Chondrocyte (in vitro differentiated cells): ENCODE results near the gene NPHP4. TPM values are rescaled to one million over a fixed set of nuclear protein-coding genes. Genes with fewer than 3 reads are reported as not detected.

ENCODE experiments used
- DNase-seq: peaks from one replicate; pipeline ENCODE4 v3.0.0; 2021; ENCODE audit warnings: mixed read lengths, low spot score
- H3K27ac Mint-ChIP-seq: one replicate; pipeline ENCODE4 v1.8.0; 2021; ENCODE audit warnings: mild to moderate bottlenecking, moderate library complexity, mixed read lengths; ENCODE audit not compliant: unreplicated experiment
- H3K27me3 Mint-ChIP-seq: 2 replicates; pipeline ENCODE4 v1.8.0; 2021; ENCODE audit warnings: low read depth, mixed read lengths
- H3K36me3 Mint-ChIP-seq: 2 replicates; pipeline ENCODE4 v1.8.0; 2021; ENCODE audit warnings: low read depth, mixed read lengths
- H3K4me1 Mint-ChIP-seq: 2 replicates; pipeline ENCODE4 v1.8.0; 2021; ENCODE audit warnings: low read depth, mild to moderate bottlenecking, mixed read lengths
- H3K4me3 Mint-ChIP-seq: one replicate; pipeline ENCODE4 v1.8.0; 2021; ENCODE audit warnings: mild to moderate bottlenecking, moderate library complexity, mixed read lengths; ENCODE audit not compliant: unreplicated experiment
- H3K9me3 Mint-ChIP-seq: 2 replicates; pipeline ENCODE4 v1.8.0; 2021; ENCODE audit warnings: low read depth, mixed read lengths
- CTCF ChIP-seq: fragments of 200-600 bp; sonication (generic); IDR thresholded peaks from 2 replicates; pipeline ENCODE4 v1.5.0; 2021; ENCODE audit warnings: antibody characterized with exemption, mild to moderate bottlenecking, moderate library complexity
- total RNA-seq: library from RNA; stranded (reverse); gene quantifications from 3 replicates; pipeline ENCODE4 v1.2.1, GENCODE V29; 2021

The NPHP4 gene
- total RNA-seq, 1 donor from 2014 or later = 8.7 TPM

- H3K9me3 Mint-ChIP-seq = no peaks in the 10 kb centered on the region
- H3K4me3 Mint-ChIP-seq = no peak overlapping the region
- no peak overlapping the region for H3K27ac Mint-ChIP-seq
- no peaks in the 10 kb centered on the region for H3K27me3 Mint-ChIP-seq
- DNase-seq = no peak
- TF ChIP-seq CTCF = no peak
- no peaks in the 10 kb centered on the region for H3K4me1 Mint-ChIP-seq
- H3K36me3 Mint-ChIP-seq = peaks cover 5% of the 10 kb centered on the region
Measured at GRCh38 chr1:5967351-5968160, 24.7 kb downstream of the NPHP4 start.

GRCh38 chr1:5966543-5967205 is 25.6 kb downstream of the NPHP4 start:
- H3K27ac Mint-ChIP-seq = no peak overlapping the region
- H3K4me3 Mint-ChIP-seq = no peak overlapping the region
- H3K36me3 Mint-ChIP-seq = peaks cover 8% of the 10 kb centered on the region
- H3K4me1 Mint-ChIP-seq = no peaks in the 10 kb centered on the region
- no peaks in the 10 kb centered on the region for H3K9me3 Mint-ChIP-seq
- no peaks in the 10 kb centered on the region for H3K27me3 Mint-ChIP-seq
- no peak for DNase-seq
- TF ChIP-seq CTCF = no peak

- no peak for TF ChIP-seq CTCF
- peaks cover 14% of the 10 kb centered on the region for H3K36me3 Mint-ChIP-seq
- H3K9me3 Mint-ChIP-seq = no peaks in the 10 kb centered on the region
- no peaks in the 10 kb centered on the region for H3K27me3 Mint-ChIP-seq
- H3K27ac Mint-ChIP-seq = no peak overlapping the region
- H3K4me1 Mint-ChIP-seq = no peaks in the 10 kb centered on the region
- H3K4me3 Mint-ChIP-seq = no peak overlapping the region
- DNase-seq = no peak
Measured at GRCh38 chr1:5965586-5966131, 26.6 kb downstream of the NPHP4 start.

- TF ChIP-seq CTCF = no peak
- no peaks in the 10 kb centered on the region for H3K9me3 Mint-ChIP-seq
- H3K4me1 Mint-ChIP-seq = no peaks in the 10 kb centered on the region
- no peak for DNase-seq
- no peak overlapping the region for H3K4me3 Mint-ChIP-seq
- peaks cover 26% of the 10 kb centered on the region for H3K36me3 Mint-ChIP-seq
- H3K27ac Mint-ChIP-seq = no peak overlapping the region
- no peaks in the 10 kb centered on the region for H3K27me3 Mint-ChIP-seq
Measured at GRCh38 chr1:5962265-5963105, 29.7 kb downstream of the NPHP4 start.

- TF ChIP-seq CTCF = no peak
- H3K4me3 Mint-ChIP-seq = no peak overlapping the region
- peaks cover 29% of the 10 kb centered on the region for H3K36me3 Mint-ChIP-seq
- H3K27me3 Mint-ChIP-seq = no peaks in the 10 kb centered on the region
- no peaks in the 10 kb centered on the region for H3K9me3 Mint-ChIP-seq
- no peak for DNase-seq
- H3K4me1 Mint-ChIP-seq = no peaks in the 10 kb centered on the region
- no peak overlapping the region for H3K27ac Mint-ChIP-seq
Measured at GRCh38 chr1:5961601-5962000, 30.6 kb downstream of the NPHP4 start.
